Measurements from ENCODE around the gene ALG12.

GRCh38 chr22:49897015-49897684 lies 21.1 kb downstream of the ALG12 start:
- TF ChIP-seq CBX8 (IDR thresholded peaks at IDR 0.05; ENCODE audit: borderline replicate concordance, low read depth, low read length) = no peak
- TF ChIP-seq CTCF (IDR thresholded peaks at IDR 0.05; ENCODE audit: control extremely low read depth in 1 of 3, insufficient read depth in 1 of 3, low read depth in 1 of 3, low read length in 3 of 3) = no peak
- TF ChIP-seq POLR2A (IDR thresholded peaks at IDR 0.05; ENCODE audit: control extremely low read depth in 1 of 2, low read depth in 2 of 2, low read length in 2 of 2) = no peak
- TF ChIP-seq TAF7 (optimal IDR thresholded peaks at IDR 0.05; ENCODE audit: borderline replicate concordance, low read depth, low read length) = no peak
- TF ChIP-seq POLR2AphosphoS5 (IDR thresholded peaks at IDR 0.05; ENCODE audit: low read depth, low read length) = 0 out of 2 replicates have a peak, but pooled peaks have one; percentile 21
- no peak for TF ChIP-seq GTF2F1 (IDR thresholded peaks at IDR 0.05; ENCODE audit: borderline replicate concordance, low read depth, low read length)
- no peak for TF ChIP-seq HDAC6 (IDR thresholded peaks at IDR 0.05; ENCODE audit: low read depth, low read length)

Measured in H1 (cell line).